Measurements from ENCODE around the gene MKX.

GRCh38 chr10:27687326-27687725 is 58.3 kb downstream of the MKX start:
- TF ChIP-seq, protein P1, sequence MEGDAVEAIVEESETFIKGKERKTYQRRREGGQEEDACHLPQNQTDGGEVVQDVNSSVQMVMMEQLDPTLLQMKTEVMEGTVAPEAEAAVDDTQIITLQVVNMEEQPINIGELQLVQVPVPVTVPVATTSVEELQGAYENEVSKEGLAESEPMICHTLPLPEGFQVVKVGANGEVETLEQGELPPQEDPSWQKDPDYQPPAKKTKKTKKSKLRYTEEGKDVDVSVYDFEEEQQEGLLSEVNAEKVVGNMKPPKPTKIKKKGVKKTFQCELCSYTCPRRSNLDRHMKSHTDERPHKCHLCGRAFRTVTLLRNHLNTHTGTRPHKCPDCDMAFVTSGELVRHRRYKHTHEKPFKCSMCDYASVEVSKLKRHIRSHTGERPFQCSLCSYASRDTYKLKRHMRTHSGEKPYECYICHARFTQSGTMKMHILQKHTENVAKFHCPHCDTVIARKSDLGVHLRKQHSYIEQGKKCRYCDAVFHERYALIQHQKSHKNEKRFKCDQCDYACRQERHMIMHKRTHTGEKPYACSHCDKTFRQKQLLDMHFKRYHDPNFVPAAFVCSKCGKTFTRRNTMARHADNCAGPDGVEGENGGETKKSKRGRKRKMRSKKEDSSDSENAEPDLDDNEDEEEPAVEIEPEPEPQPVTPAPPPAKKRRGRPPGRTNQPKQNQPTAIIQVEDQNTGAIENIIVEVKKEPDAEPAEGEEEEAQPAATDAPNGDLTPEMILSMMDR (IDR thresholded peaks at IDR 0.05), result no peak
- TF ChIP-seq POLR2A (IDR thresholded peaks at IDR 0.05) (no peak), EP300 (IDR thresholded peaks at IDR 0.05) (no peak), POLR2AphosphoS5 (IDR thresholded peaks at IDR 0.05) (no peak)
